ENCODE results near the gene SLC39A8. TPM values are rescaled to one million over a fixed set of nuclear protein-coding genes. Genes with fewer than 3 reads are reported as not detected.

SLC39A8 gene
- total and polyA plus RNA-seq, 12 donors: 2.0 to 24.2 (median 8.2) TPM

- H3K27ac ChIP-seq: no peak overlapping the region
- H3K9me3 ChIP-seq (replicated peaks in 1 of 3): no peaks in the 10 kb centered on the region
- H3K4me3 ChIP-seq: no peak overlapping the region
- no peaks in the 10 kb centered on the region for H3K36me3 ChIP-seq (replicated peaks in 1 of 2)
- 84 to 89% (median 85%) methylated on average over 2 of the region's 2 CpGs for WGBS, 4 donors
- TF ChIP-seq CTCF (IDR thresholded peaks at IDR 0.05): no peak
- TF ChIP-seq POLR2A (IDR thresholded peaks at IDR 0.05): no peak
- H3K27me3 ChIP-seq: no peaks in the 10 kb centered on the region
- intact Hi-C loops (cut with DNase I): no loop called here
- DNase-seq: no peak
- no peaks in the 10 kb centered on the region for H3K4me1 ChIP-seq (replicated peaks in 1 of 2)
These were observed 32.9 kb downstream of the SLC39A8 start for GRCh38 chr4:102312417-102312816.

GRCh38 chr4:102311912-102312311 lies 33.4 kb downstream of the SLC39A8 start:
- DNase-seq: no peak
- Histone ChIP-seq H3K4me1 (replicated peaks in 1 of 2) (no peaks in the 10 kb centered on the region), H3K27ac (no peak overlapping the region), H3K9me3 (replicated peaks in 1 of 3) (no peaks in the 10 kb centered on the region), H3K27me3 (no peaks in the 10 kb centered on the region), H3K4me3 (no peak overlapping the region), H3K36me3 (replicated peaks in 1 of 2) (no peaks in the 10 kb centered on the region)
- 78 to 95% (median 85%) methylated on average over 2 of the region's 2 CpGs for WGBS, 4 donors
- no peak for TF ChIP-seq POLR2A (IDR thresholded peaks at IDR 0.05)
- TF ChIP-seq CTCF (IDR thresholded peaks at IDR 0.05): no peak
- intact Hi-C loops (cut with DNase I): no loop called here

DNA sequence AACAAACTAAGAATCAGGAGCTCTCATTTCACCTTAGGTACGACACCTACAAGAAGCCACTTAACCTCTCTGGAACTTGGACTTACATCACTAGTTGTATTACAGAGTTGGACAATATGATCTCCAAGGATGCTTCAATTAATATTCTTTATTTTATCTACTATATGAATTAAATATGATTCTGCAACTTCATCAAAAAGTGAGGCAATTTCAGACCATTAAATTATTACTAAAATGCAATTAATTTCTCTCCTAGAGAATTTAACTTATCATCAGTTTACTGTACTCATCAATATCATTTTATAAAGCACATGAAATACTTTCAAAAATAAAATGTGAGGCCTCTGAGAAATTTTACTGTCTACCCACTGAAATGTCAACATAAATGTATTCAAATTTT lies 33.9 kb downstream of the SLC39A8 start:
- intact Hi-C loops (cut with DNase I): no loop called here
- WGBS, 4 donors: 93 to 97% (median 94%) methylated on average over 1 of the region's 1 CpG
- no peak for DNase-seq
- no peak overlapping the region for H3K27ac ChIP-seq
- H3K27me3 ChIP-seq: no peaks in the 10 kb centered on the region
- no peaks in the 10 kb centered on the region for H3K4me1 ChIP-seq (replicated peaks in 1 of 2)
- no peak overlapping the region for H3K4me3 ChIP-seq
- TF ChIP-seq CTCF (IDR thresholded peaks at IDR 0.05): no peak
- no peak for TF ChIP-seq POLR2A (IDR thresholded peaks at IDR 0.05)
- no peaks in the 10 kb centered on the region for H3K9me3 ChIP-seq (replicated peaks in 1 of 3)
- no peaks in the 10 kb centered on the region for H3K36me3 ChIP-seq (replicated peaks in 1 of 2)

DNA sequence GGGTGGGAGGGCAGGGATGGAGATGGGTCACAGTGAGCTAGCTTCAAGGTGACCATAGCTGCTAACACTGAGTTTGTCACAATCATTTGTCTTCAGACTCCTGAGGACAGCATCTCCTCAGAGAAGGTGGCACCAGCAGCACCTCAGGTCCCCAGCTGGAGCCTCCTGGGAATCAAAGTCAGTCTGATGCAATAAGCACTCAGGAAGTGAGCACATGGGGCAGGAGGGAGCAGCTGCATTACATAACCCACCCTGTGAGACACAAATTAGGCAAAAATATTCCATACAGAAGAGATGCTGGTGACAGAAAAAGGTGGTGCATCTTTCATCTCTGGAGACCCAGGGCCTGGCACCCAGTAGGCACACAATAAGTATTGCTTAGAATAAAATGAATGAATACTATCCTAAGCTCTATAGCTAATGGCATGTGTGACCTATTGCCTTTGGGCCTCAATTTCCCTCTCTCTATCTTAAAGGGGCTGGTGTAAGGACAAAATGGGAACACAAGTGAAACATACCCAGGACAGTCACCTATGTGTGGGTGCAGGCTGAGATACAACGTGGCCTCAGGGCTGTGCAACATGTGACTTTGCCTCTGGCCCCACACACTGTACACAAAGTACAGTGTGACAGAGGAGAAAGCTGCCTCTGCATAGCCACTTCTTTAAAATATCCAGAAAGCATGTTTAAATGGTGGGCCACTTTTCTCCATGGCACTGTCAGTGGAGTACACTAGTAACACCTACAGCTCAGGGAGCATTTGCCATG lies 37.1 kb downstream of the SLC39A8 start:
- Histone ChIP-seq H3K9me3 (replicated peaks in 1 of 3) (no peaks in the 10 kb centered on the region), H3K27me3 (no peaks in the 10 kb centered on the region), H3K36me3 (replicated peaks in 1 of 2) (no peaks in the 10 kb centered on the region), H3K4me1 (replicated peaks in 1 of 2) (no peaks in the 10 kb centered on the region), H3K27ac (no peak overlapping the region), H3K4me3 (no peak overlapping the region)
- DNase-seq: no peak
- 57 to 100% (median 75%) methylated on average over 1 of the region's 1 CpG for WGBS, 4 donors
- TF ChIP-seq CTCF (IDR thresholded peaks at IDR 0.05) (no peak), POLR2A (IDR thresholded peaks at IDR 0.05) (no peak)
- intact Hi-C loops (cut with DNase I): no loop called here

All from adrenal gland (tissue), 12 donors.